HepG2 (cell line): ENCODE results near the gene ARHGAP19. TPM values are rescaled to one million over a fixed set of nuclear protein-coding genes. Genes with fewer than 3 reads are reported as not detected.

Source experiments
- FOXK1 ChIP-seq: sonication (generic); formaldehyde crosslinking; IDR thresholded peaks from 2 replicates; pipeline ENCODE4 v1.4.0; 2020; ENCODE audit warnings: low read depth, missing genetic modification reagents, borderline replicate concordance
- REXO4 ChIP-seq: sonication (generic); formaldehyde crosslinking; IDR thresholded peaks from 2 replicates; pipeline ENCODE4 v1.8.0; 2022; ENCODE audit warnings: missing genetic modification reagents, mild to moderate bottlenecking, borderline replicate concordance
- YY1 ChIP-seq: IDR thresholded peaks from 2 replicates; pipeline ENCODE4 v1.6.1; 2011; ENCODE audit warnings: low read length, low read depth, moderate library complexity, mild to moderate bottlenecking; ENCODE audit not compliant: insufficient read depth, insufficient replicate concordance
- ZNF546 ChIP-seq: sonication (generic); formaldehyde crosslinking; conservative IDR thresholded peaks from 2 replicates; pipeline ENCODE4 v1.8.1; 2023; ENCODE audit warnings: mild to moderate bottlenecking, missing genetic modification reagents
- polyA plus RNA-seq, 8 experiments: library from polyadenylated mRNA; depleted of rRNA in 3 of 8; stranded (reverse) in 7 of 8; unstranded in 1 of 8; fragments of >200 nt; fragmentation: Illumina TruSeq in 4 of 8; extraction: Trizol in 4 of 8; gene quantifications; 2 replicates each; pipeline versions ENCODE4 v1.2.1 to v1.2.3, GENCODE V29; 2011 to 2016; ENCODE audit warnings: low read depth in 4 of 8, missing spikeins in 1 of 8, mixed read lengths in 1 of 8; ENCODE audit not compliant: insufficient read depth in 1 of 8
- total RNA-seq, 5 experiments: library from RNA; depleted of rRNA; stranded (reverse); fragments of >200 nt; fragmentation: Illumina TruSeq; extraction: Trizol; gene quantifications; 2 replicates each; pipeline ENCODE4 v1.2.3, GENCODE V29; 2016; ENCODE audit warnings: low read depth in 1 of 5
- TF ChIP-seq, protein P1 (sequence below), 2 experiments: fragments of 450-650 bp in 1 of 2; sonication (generic) in 1 of 2; formaldehyde crosslinking in 1 of 2; IDR thresholded peaks; 2 replicates each; pipeline versions ENCODE4 v1.6.1 to v1.8.0; 2016 to 2022; ENCODE audit warnings: antibody characterized with exemption in 1 of 2, mild to moderate bottlenecking in 1 of 2, missing genetic modification reagents in 1 of 2
- TF ChIP-seq, protein P2 (sequence below): IDR thresholded peaks from 2 replicates; pipeline ENCODE4 v1.6.1; 2012; ENCODE audit warnings: inconsistent platforms
- TF ChIP-seq, protein P3 (sequence below): sonication (generic); formaldehyde crosslinking; IDR thresholded peaks from 2 replicates; pipeline ENCODE4 v1.5.1; 2020; ENCODE audit warnings: missing genetic modification reagents, mild to moderate bottlenecking, borderline replicate concordance
- TF ChIP-seq, protein P4 (sequence below): IDR thresholded peaks from 2 replicates; pipeline ENCODE4 v1.6.1; 2016; ENCODE audit warnings: missing biosample characterization, missing genetic modification reagents, low read depth

ARHGAP19 gene
- total and polyA plus RNA-seq, 2 of the 13 experiments (the other 11 are each of a cell fraction or from before 2014, with no cell fraction given): 7.6 to 10.0 TPM

DNA sequence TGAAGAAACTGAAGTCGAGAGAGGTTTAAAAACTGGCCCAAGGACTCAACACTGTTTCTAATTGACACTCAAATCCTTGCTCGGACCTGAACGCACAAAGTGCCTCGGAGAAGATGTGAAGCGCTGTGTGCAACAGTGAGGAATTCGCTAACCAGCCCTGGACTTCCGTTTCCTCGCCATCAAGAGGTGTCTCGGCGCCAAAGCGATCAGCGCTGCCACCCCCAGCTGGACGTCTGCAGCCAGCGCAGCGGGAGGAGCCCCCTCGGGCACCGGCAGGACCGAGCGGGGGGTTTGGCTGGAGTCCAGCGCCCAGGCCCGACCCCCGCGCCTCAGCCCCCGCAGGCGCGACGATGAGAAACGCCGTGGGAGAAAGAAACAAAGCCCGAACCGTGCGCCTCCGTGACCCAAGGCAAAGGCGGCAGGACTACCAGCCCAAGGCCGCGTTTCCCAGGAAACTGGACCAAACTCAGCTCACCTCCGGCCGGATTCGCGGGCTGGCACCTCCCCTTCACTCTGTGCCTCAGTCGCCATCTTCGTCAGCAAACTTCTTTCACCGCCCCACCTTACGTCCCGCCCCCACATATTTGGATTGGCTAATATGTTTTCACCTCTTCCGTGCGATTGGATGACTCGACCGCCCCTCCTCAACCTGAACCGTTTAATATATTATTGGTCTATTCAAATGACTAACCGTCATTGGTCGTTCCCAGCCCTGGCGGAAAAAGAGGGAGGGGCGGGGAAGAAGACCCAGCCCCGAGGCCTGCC is at the start of gene ARHGAP19 (continued):
- TF ChIP-seq, protein P1, sequence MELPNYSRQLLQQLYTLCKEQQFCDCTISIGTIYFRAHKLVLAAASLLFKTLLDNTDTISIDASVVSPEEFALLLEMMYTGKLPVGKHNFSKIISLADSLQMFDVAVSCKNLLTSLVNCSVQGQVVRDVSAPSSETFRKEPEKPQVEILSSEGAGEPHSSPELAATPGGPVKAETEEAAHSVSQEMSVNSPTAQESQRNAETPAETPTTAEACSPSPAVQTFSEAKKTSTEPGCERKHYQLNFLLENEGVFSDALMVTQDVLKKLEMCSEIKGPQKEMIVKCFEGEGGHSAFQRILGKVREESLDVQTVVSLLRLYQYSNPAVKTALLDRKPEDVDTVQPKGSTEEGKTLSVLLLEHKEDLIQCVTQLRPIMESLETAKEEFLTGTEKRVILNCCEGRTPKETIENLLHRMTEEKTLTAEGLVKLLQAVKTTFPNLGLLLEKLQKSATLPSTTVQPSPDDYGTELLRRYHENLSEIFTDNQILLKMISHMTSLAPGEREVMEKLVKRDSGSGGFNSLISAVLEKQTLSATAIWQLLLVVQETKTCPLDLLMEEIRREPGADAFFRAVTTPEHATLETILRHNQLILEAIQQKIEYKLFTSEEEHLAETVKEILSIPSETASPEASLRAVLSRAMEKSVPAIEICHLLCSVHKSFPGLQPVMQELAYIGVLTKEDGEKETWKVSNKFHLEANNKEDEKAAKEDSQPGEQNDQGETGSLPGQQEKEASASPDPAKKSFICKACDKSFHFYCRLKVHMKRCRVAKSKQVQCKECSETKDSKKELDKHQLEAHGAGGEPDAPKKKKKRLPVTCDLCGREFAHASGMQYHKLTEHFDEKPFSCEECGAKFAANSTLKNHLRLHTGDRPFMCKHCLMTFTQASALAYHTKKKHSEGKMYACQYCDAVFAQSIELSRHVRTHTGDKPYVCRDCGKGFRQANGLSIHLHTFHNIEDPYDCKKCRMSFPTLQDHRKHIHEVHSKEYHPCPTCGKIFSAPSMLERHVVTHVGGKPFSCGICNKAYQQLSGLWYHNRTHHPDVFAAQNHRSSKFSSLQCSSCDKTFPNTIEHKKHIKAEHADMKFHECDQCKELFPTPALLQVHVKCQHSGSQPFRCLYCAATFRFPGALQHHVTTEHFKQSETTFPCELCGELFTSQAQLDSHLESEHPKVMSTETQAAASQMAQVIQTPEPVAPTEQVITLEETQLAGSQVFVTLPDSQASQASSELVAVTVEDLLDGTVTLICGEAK (IDR thresholded peaks at IDR 0.05): no peak
- TF ChIP-seq, protein P1 (CRISPR knock-in tag; IDR thresholded peaks at IDR 0.05): peak; percentile 80; the same call in 1 of the 2 replicates
- TF ChIP-seq YY1: peak; percentile 90
- TF ChIP-seq REXO4: no peak; the same call in 1 of the 2 replicates
- TF ChIP-seq, protein P2, sequence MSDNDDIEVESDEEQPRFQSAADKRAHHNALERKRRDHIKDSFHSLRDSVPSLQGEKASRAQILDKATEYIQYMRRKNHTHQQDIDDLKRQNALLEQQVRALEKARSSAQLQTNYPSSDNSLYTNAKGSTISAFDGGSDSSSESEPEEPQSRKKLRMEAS: peak; percentile 76; the same call in 1 of the 2 replicates
- no peak for TF ChIP-seq ZNF546 (CRISPR knock-in tag)
- TF ChIP-seq, protein P3, sequence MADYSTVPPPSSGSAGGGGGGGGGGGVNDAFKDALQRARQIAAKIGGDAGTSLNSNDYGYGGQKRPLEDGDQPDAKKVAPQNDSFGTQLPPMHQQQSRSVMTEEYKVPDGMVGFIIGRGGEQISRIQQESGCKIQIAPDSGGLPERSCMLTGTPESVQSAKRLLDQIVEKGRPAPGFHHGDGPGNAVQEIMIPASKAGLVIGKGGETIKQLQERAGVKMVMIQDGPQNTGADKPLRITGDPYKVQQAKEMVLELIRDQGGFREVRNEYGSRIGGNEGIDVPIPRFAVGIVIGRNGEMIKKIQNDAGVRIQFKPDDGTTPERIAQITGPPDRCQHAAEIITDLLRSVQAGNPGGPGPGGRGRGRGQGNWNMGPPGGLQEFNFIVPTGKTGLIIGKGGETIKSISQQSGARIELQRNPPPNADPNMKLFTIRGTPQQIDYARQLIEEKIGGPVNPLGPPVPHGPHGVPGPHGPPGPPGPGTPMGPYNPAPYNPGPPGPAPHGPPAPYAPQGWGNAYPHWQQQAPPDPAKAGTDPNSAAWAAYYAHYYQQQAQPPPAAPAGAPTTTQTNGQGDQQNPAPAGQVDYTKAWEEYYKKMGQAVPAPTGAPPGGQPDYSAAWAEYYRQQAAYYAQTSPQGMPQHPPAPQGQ: peak; percentile 36; the same call in 1 of the 2 replicates
- TF ChIP-seq, protein P4, sequence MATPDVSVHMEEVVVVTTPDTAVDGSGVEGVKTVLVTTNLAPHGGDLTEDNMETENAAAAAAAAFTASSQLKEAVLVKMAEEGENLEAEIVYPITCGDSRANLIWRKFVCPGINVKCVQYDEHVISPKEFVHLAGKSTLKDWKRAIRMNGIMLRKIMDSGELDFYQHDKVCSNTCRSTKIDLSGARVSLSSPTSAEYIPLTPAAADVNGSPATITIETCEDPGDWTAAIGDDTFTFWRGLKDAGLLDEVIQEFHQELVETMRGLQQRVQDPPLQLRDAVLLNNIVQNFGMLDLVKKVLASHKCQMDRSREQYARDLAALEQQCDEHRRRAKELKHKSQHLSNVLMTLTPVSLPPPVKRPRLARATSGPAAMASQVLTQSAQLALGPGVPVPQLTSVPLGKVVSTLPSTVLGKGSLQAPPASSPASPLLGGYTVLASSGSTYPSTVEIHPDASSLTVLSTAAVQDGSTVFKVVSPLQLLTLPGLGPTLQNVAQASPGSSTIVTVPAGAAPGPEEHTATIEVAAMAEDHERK (CRISPR knock-in tag): 0 out of 2 replicates have a peak, but pooled peaks have one; percentile 23
- TF ChIP-seq FOXK1: no peak
